A549 (cell line): Measurements from ENCODE around the gene DCAF11.

Experiments used
- BHLHE40 ChIP-seq: IDR thresholded peaks from 2 replicates; pipeline ENCODE4 v1.6.1; 2012; ENCODE audit warnings: low read depth, low read length, inconsistent platforms
- MYC ChIP-seq: IDR thresholded peaks from 2 replicates; pipeline ENCODE4 v1.6.1; 2012; ENCODE audit warnings: mild to moderate bottlenecking, inconsistent platforms, low read length, improper control_type of control experiment, borderline replicate concordance
- PBX3 ChIP-seq: IDR thresholded peaks from 2 replicates; pipeline ENCODE4 v1.6.1; 2012
- POLR2A ChIP-seq: IDR thresholded peaks from 2 replicates; pipeline ENCODE4 v1.6.1; 2012; ENCODE audit warnings: mild to moderate bottlenecking, low read length
- RCOR1 ChIP-seq: fragments of 150-350 bp; IDR thresholded peaks from 2 replicates; pipeline ENCODE4 v1.6.1; 2014; ENCODE audit warnings: antibody characterized with exemption, low read length, low read depth
- REST ChIP-seq: fragments of 200-600 bp; sonication (generic); IDR thresholded peaks from 2 replicates; pipeline ENCODE4 v1.6.1; 2016; ENCODE audit warnings: antibody characterized with exemption, mild to moderate bottlenecking, moderate library complexity

- TF ChIP-seq BHLHE40 (no peak), PBX3 (no peak), RCOR1 (no peak), REST (no peak), POLR2A (no peak), MYC (no peak)
Measured at GRCh38 chr14:24164518-24164991, 50.0 kb downstream of the DCAF11 start.
